ENCODE data around the gene FBH1. TPM values are rescaled to one million over a fixed set of nuclear protein-coding genes. Genes with fewer than 3 reads are reported as not detected.

FBH1 gene
- total and polyA plus RNA-seq, 12 donors: 68.9 to 165 (median 106) TPM

- peak overlapping the region in 3 of 5 donors; percentile 39 to 82 (median 80) for H3K27ac ChIP-seq
- H3K4me1 ChIP-seq (replicated peaks in 1 of 2): peaks cover 4 to 12% of the 10 kb centered on the region in 2 donors
- TF ChIP-seq CTCF (IDR thresholded peaks at IDR 0.05) (no peak), POLR2A (IDR thresholded peaks at IDR 0.05) (no peak)
- peak; percentile 43 to 86 (median 75) for DNase-seq
- intact Hi-C loops (cut with DNase I): no loop called here
- WGBS, 4 donors: 27 to 50% (median 38%) methylated on average over 5 of the region's 5 CpGs
- H3K27me3 ChIP-seq: no peaks in the 10 kb centered on the region
- H3K36me3 ChIP-seq (replicated peaks in 1 of 2): peaks cover 0 to 77% of the 10 kb centered on the region in 2 donors
- no peaks in the 10 kb centered on the region for H3K9me3 ChIP-seq (replicated peaks in 1 of 3)
- no peak overlapping the region for H3K4me3 ChIP-seq
These were observed 42.3 kb downstream of the FBH1 start for GRCh38 chr10:5932345-5932744.

GRCh38 chr10:5933909-5934546, 44.0 kb downstream of the FBH1 start:
- Histone ChIP-seq H3K4me1 (replicated peaks in 1 of 2) (peaks cover 4 to 12% of the 10 kb centered on the region in 2 donors), H3K9me3 (replicated peaks in 1 of 3) (no peaks in the 10 kb centered on the region), H3K36me3 (replicated peaks in 1 of 2) (peaks cover 0 to 77% of the 10 kb centered on the region in 2 donors), H3K27ac (no peak overlapping the region), H3K4me3 (no peak overlapping the region), H3K27me3 (no peaks in the 10 kb centered on the region)
- 94 to 95% (median 94%) methylated on average over 14 of the region's 14 CpGs for WGBS, 4 donors
- intact Hi-C loops (cut with DNase I): no loop called here
- TF ChIP-seq POLR2A (IDR thresholded peaks at IDR 0.05): no peak
- no peak for TF ChIP-seq CTCF (IDR thresholded peaks at IDR 0.05)
- no peak for DNase-seq

DNA sequence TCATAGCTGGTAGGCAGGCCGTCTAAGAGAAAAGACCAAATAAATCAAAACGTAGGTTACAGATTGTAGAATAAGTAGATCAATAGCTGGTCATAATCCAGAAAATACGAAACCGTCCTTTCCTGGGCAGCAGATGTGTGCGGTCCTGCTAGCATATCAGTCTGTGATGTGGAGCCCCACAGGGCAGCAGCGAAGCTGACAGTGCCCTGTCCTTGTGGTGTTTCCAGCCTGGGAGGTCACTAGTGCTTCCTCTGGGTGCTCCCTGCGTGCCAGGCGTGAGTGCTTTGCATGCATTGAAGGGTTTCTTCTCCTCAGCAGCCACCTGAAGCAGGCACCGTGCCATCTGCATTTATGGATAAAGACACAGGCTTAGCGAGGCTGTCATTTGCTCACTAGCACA, 45.6 kb downstream of the FBH1 start:
- no peak for DNase-seq
- peaks cover 0 to 62% of the 10 kb centered on the region in 2 donors for H3K36me3 ChIP-seq (replicated peaks in 1 of 2)
- peaks cover 4 to 12% of the 10 kb centered on the region in 2 donors for H3K4me1 ChIP-seq (replicated peaks in 1 of 2)
- H3K4me3 ChIP-seq: no peak overlapping the region
- no peaks in the 10 kb centered on the region for H3K27me3 ChIP-seq
- no peak for TF ChIP-seq POLR2A (IDR thresholded peaks at IDR 0.05)
- no peak for TF ChIP-seq CTCF (IDR thresholded peaks at IDR 0.05)
- H3K27ac ChIP-seq: no peak overlapping the region
- whole genome bisulfite sequencing, 4 donors: 85 to 93% (median 90%) methylated on average over 8 to 10 of the region's 10 CpGs
- no peaks in the 10 kb centered on the region for H3K9me3 ChIP-seq (replicated peaks in 1 of 3)
- intact Hi-C loops (cut with DNase I): no loop called here

DNA sequence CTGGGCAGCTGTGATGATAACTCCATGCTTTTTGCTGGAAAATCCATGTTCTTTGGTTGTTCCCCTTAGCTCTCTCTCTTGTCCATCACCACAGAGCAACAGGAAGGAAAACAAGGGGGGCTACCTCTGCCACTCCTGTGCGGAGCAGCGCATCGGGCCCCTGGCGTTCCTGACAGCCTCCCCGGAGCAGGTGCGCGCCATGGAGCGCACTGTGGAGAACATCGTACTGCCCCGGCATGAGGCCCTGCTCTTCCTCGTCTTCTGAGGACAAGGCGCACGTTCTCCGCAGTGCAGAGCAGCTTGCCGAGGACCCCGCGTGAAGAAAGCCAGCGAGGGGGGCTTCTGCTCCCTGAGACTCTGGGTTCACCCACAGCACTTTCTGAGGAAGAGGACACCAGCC, 47.0 kb downstream of the FBH1 start:
- H3K4me1 ChIP-seq (replicated peaks in 1 of 2): peaks cover 4 to 16% of the 10 kb centered on the region in 2 donors
- DNase-seq: no peak
- no peak overlapping the region for H3K4me3 ChIP-seq
- intact Hi-C loops (cut with DNase I): no loop called here
- WGBS, 4 donors: 95 to 97% (median 96%) methylated on average over 18 of the region's 18 CpGs
- TF ChIP-seq CTCF (IDR thresholded peaks at IDR 0.05) (no peak), POLR2A (IDR thresholded peaks at IDR 0.05) (no peak)
- no peaks in the 10 kb centered on the region for H3K27me3 ChIP-seq
- no peak overlapping the region for H3K27ac ChIP-seq
- H3K9me3 ChIP-seq (replicated peaks in 1 of 3): no peaks in the 10 kb centered on the region
- H3K36me3 ChIP-seq (replicated peaks in 1 of 2): peaks cover 0 to 48% of the 10 kb centered on the region in 2 donors
